VCaP (cell line): ENCODE results near the gene LARGE1.
A peak's percentile ranks its signal among the peaks of the same experiment; 100 is the strongest.

Experiments
- H3K27ac ChIP-seq: fragments of 450-650 bp; 2 replicates; pipeline ENCODE4 v1.5.1; 2017
- CTCF ChIP-seq: fragments of 450-650 bp; conservative IDR thresholded peaks from 2 replicates; pipeline ENCODE4 v1.5.1; 2017; ENCODE audit warnings: mild to moderate bottlenecking, moderate library complexity

The LARGE1 gene

GRCh38 chr22:33288078-33288477, 632.2 kb downstream of the LARGE1 start:
- no peak for TF ChIP-seq CTCF
- H3K27ac ChIP-seq: no peak overlapping the region

DNA sequence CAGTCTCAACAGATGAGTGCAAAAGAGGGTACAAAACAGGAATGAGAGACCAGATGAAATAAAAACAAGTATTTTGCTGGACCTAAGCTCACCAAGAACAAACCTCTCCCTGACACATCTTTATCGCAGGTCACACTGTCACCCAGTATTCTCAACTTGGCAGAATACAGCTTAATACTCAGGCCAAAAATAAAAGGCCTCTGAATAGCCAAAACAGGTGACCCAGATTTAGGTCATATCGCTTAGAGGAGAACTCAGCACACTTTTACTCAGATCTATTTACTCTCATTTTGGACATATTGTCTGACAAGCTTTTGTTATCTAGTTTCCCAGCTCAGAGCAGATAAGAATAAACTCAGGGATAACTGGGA, 645.2 kb downstream of the LARGE1 start:
- TF ChIP-seq CTCF: no peak
- H3K27ac ChIP-seq: no peak overlapping the region

DNA sequence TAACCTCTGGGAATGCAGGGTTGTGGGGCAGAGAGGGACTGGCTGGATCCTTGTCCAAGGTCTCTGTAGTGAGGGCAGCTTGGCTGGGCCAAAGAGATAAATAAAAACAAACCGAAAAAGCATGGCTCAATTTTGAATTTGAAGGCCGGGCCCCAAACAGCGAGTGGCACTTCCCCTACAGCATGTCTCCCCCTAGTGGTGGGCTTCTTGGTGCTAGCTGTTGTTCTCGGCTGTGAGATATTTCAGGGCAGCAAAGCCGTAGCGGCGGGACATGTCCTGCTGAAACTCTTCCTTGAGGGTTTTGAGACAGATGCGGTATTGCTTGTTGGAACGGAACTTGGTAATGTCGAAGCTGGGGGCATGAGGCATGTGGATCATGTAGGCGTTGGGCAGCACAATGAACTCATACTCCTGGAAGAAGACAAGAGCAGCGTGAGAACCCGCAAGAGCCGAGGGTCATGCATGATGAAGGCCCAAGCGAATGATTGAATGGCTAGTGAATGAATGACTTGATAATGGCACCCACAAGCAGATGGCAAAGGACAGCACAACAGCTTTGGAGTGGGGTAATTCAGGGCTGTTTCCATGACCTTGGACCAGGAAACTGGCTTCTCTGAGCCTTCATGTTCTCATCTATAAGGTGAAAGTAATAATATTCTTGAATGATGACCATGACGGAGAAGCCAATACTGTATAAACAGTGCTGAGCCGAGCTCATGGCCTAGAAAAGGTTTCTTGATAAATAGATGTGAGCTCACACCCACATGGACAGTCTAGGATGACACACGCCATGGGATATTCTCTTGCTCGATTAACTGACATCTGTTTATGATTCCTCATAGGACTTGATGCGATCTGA, 645.8 kb downstream of the LARGE1 start:
- peak overlapping the region; percentile 86; the same call in 1 of the 2 replicates for H3K27ac ChIP-seq
- TF ChIP-seq CTCF: peak; percentile 47

- H3K27ac ChIP-seq: peak overlapping the region; percentile 86
- no peak for TF ChIP-seq CTCF
Observed at GRCh38 chr22:33272871-33273270, 647.4 kb downstream of the LARGE1 start.

DNA sequence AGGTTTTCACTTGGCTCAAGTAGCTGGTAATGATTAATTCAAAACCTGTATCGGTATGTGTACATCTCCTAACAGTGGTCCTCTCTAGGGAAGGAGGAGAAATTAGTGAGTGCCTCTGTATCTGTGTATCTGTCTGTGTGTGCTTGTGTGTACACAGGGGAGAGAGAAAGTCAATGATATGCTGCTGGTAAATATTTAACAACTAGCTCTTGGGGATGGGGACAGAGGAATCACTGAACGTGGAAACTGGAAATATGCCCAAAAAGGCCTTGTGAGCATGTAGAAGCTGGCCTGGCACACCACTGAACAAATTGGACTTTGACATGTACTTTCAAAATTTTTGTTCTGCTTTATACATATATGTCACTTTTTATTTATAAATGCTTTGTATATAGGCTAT, 648.1 kb downstream of the LARGE1 start:
- H3K27ac ChIP-seq: peak overlapping the region; percentile 86
- no peak for TF ChIP-seq CTCF

GRCh38 chr22:33271390-33272161, 648.7 kb downstream of the LARGE1 start:
- peak overlapping the region; percentile 86 for H3K27ac ChIP-seq
- peak; percentile 55 for TF ChIP-seq CTCF

DNA sequence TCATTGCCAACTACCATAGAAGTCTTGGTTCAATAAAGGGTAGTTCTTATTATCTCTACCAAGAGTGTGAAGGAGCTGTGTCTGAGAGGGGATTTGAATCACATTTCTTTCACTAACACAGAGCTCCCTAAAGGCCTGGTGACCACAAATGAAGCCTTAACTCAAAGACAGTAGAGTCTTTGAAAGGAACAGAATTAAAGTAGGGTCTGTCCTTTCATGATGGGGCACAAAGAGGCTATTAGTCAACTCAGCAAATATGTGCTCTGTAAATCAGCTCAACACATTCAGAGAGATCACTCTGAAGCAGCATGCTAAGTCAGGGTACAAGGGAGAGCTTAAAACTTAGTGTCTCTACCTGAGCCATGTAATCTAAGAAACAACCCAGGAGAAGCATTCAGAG, 649.7 kb downstream of the LARGE1 start:
- H3K27ac ChIP-seq: peak overlapping the region; percentile 86
- TF ChIP-seq CTCF: no peak
